HG03354 (cell line): ENCODE data around the gene NFKB2.

Source experiments
- ATAC-seq: cut with Tn5 transposase; IDR thresholded peaks from one replicate; pipeline ENCODE4 v1.9.1; 2021; ENCODE audit warnings: mild to moderate bottlenecking; ENCODE audit not compliant: unreplicated experiment, poor library complexity, severe bottlenecking

NFKB2 gene

DNA sequence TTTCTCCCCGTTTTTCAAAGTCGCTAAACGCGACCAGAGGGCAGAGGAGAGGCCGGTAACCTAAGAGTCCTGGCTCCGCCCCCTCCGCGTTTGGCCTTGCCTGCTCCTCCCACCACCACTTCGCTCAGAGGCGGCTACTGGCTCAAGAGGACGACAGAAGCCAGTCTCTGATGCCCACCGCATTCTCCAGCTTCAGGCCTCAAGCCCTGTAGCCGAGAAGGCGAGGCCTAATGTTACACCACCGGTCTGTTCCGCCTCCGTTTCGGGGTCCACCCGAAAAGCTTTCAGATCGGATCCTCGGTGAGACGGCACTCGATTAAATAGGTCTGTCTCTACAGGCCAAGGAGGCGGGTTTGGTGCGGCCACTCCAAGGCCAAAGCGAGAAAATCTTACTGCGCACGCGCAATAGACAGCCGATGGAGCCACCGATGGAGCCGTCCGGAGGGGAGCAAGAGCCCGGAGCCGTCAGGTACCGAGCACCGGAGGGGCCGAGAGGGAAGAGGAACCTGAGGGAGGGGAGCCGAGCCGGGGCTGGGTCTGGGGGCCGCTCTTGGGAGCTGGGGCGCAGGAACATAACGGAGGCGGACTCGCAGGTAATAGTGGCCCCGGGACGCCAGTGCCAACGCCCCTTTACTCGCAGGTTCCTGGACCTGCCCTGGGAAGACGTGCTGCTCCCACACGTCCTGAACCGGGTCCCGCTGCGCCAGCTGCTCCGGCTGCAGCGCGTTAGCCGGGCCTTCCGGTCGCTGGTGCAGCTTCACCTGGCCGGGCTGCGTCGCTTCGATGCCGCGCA, 25.4 kb downstream of the NFKB2 start, which contains the start of gene FBXL15:
Gene FBXL15, plus strand, starts transcription at position 123 of the 793 bp plus-strand sequence. Its CDS starts 294 bp downstream, at position 417.
- peak; percentile 77 for ATAC-seq

DNA sequence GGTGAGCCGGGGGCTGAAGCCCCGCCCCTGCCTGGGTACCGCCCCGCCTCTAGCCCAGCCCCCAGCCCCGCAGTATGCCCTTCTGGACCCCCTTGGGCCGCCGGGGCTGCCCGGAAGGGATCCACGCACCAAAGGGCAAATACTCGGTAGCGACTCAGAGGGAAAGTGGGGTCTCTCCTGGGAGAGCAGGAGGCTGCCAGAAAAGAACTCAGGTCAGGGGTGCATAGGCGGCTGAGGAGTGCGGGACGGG, 25.9 kb downstream of the NFKB2 start:
- ATAC-seq, result no peak

DNA sequence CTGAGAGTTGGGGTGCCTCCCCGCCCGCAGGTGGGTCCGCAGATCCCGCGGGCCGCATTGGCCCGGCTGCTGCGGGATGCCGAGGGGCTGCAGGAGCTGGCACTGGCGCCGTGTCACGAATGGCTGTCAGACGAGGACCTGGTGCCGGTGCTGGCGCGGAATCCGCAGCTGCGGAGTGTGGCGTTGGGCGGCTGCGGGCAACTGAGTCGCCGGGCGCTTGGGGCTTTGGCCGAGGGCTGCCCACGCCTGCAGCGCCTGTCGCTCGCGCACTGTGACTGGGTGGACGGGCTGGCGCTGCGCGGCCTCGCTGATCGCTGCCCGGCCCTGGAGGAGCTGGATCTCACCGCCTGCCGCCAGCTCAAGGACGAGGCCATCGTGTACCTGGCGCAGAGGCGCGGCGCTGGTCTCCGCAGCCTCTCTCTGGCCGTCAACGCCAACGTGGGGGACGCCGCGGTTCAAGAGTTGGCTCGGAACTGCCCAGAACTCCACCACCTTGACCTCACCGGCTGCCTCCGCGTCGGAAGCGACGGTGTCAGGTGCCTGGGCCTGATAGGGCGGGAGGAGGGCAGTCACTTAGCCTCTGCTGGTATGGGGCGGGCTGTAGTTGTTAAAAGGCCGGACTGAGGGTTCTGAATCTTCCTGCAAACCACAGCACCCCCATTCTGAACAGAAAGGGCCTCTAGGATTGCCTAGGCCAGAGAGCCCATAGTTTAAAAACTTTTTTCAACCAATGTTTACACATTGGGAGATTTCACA, 26.4 kb downstream of the NFKB2 start:
- no peak for ATAC-seq

DNA sequence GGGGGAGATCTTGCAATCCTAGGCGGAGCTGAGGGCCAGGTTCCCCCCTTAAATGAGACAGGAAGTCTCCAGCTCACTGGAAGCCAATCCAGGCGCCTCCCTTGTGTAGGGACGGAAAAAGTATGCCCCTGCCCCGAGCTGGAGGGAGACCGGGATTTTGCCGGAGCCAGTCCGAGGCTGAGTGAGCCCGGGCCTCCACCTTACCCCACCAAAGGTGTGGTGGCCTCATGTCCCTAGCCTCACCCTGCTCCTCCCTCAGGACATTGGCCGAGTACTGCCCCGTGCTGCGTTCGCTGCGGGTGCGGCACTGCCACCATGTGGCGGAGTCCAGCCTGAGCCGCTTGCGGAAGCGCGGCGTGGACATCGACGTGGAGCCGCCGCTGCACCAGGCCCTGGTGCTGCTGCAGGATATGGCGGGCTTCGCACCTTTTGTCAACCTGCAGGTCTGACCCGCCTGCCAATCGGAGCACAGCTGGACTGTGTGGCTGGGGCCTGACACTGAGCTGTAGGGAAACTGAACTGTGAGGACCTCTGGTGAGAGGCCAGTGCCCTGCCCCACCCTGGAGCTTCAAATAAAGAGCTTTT, 27.1 kb downstream of the NFKB2 start:
- no peak for ATAC-seq

DNA sequence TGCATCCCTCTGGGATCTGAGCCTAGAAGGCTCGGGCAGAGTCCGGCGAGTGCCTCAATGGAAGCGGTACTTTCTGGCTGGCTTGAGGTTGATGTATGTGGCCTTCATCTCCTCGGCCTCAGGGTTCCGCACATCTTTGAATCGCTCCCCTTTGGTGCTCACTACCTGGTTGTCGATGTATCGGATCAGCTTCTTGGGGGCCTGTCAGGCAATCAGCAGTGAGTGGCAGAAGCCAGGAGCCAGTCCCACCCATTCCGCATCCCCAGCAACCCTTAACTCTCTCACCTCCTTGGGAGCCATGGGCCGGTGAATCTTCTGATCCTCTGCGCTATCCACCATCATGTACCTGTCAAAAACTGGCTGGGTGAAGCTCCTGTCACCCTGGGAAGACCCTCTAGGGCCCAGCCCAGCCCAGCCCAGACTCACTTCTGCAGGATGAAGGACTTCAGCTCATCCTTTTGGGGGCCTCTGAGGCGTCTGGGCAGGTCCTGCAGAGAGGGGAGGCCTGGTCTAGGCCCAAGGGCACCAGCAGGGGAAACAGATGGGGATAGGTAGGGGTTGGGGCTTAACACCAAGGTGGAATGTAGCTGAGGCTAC, 28.0 kb downstream of the NFKB2 start:
- ATAC-seq, result no peak

DNA sequence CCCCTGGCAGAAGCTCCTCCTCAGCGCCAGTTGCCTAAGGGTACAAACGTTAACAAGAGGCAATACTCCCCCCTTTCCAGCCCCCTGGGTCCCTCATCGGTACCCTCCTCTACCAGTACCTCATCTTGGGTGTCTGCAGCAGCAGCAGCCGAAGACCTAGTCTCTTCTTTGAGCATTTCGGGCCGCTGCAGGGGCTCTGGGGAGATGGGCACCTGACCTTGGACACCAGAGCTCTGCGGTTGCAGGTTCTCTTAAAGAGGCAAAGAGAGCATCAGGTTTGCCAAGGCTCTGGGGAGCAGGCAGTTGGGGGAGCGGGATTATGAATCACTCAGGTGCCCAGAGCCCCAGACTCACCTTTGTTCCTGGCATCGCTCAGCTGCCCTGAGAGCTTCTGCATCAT, 28.6 kb downstream of the NFKB2 start:
- no peak for ATAC-seq

DNA sequence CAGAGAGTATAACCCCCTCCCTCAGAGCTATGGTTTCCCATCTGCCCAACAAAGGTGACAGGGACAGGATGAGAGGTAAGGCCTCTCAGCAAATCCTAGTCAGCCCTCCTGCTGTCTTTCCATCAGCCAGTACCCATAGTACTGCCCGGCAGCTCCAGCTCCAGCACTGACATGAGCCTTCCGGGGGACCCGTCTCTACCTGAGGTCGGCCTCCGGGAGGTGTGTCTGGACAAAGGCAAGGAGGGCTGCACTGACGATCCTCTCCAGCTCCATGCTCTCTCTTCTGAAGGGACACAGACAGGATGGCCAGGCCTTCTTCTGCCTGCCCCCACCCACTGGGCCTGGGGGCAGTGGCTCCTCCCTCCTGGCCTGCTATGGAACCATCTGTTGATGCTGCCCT, 29.4 kb downstream of the NFKB2 start:
- ATAC-seq, result no peak

DNA sequence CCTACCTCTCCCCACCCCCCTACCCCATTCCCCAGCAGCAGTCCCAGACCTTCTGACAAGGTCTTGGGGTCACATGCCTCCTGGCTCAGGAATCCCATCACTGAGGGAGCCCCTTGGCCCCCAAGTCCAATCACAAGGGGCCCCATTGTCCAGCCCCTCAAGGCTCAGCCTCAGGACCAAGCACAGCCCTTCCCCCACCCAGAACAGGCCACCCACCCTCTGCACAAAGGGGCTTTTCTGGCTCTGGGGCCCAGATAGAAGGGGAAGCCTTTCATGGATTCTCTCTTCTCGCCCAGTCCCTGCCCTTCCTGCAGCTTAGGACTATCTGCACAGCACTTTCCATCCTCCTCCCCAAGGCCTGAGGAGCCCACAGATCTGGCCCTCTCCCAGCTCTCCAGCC, 29.9 kb downstream of the NFKB2 start:
- ATAC-seq, result no peak

DNA sequence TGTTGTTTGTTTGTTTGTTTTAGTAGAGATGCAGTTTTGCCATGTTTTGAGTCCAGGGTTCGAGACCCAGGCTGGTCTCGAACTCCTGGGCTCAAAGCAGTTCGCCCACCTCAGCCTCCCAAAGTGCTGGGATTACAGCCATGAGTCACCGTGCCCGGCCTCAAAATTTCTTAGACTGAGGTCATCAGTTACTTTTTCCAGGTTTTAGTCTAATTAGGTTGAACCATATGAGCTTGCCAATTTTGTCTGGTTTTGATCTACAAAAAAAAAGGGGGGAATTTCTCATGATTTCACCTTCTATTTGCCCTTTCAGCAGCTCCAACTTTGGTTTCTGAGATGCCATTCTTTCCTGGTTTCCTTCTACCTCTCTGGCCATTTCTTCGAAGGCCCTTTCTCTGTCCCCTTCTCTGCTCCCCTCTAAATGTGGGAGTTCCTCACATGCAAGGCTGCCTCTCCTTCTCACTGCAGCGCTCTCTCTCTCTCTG, 31.3 kb downstream of the NFKB2 start:
- ATAC-seq, result no peak

DNA sequence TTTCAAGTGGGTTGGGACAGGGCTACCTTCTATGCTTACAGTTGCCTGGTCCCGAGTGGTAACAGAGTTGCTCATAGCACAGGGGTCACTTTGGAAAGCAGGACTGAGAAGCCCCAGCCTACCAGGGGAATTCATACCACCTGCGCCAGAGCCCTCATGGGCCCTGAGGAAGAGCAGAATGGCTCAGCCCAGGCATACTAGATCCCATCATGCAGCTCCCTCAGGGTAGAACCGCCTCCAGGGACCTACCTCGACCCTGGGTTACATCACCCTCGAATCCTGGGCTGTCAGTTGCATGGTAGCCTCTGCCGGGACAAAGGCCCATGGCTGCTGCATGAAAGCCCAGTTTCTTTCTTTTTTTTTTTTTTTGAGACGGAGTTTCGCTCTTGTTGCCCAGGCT, 34.0 kb downstream of the NFKB2 start:
- ATAC-seq, result no peak

DNA sequence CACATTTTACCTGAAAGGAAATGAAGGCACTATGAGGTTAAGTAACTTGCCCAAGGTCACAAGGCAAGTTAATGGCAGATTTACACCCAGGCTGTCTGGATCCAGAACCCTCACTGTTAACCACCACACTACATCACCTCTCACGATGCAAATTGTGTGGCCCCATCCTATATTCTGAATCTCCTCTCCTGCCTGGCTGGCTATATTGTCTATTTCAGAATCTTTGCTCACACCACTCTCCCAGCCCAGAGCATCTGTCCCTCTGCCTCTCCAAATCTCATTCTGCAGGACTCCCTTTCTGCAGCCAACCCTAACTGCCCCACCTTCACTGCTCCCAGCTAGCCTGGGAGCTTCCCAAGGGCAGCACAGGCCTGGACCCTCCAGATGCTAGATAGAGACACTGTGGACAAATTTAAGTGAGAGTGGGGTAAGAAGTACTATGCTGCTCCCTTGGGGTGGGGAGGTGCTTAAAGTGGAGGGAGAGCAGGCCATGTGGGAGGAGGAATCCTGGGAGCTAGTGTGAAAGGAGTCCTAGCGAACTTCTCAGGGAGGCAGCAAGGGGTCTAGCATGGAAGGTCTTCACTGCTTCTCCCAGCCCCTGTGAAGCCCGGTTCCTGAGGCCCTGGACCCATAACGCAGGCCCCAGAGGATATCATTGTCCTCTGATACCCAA, 36.1 kb downstream of the NFKB2 start:
- no peak for ATAC-seq

DNA sequence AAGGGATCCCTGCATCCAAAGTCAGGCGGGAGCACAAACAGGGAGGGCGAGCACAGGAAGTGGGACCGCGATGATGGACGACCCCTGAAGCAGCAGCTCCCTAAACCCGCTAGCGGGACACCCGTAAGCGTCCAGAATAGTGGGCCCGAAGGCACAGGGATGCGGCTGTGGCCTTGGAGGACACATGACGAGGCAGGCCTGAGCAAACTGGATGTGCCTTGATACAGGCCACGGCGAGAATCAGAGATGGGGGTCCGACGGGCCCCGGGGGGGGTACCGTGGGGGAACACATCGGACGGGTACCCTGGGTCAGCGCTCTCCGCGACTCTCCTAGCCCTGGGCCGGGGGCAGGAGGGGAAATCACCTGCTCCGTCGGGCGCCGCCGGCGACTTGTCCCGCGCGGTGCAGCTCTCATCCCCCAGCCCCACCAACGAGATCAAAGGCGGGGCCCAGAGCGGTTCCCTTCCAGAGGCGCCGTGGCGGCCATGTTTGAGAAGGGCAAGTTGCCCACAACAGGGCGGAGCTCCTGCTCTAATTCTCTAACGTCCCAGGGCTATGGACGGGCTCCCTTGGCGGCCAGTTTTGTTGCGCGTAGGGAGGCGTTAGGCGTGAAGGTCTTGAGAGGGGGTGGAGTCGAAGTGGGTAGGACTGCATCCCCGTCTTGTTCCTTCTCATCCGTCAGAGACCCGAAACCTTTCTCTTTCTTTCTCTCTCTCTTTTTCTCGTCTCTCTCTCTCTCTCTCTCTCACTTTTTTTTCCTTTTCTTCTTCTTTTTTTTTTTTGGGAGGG, 36.9 kb downstream of the NFKB2 start, which contains the start of gene CUEDC2:
Gene CUEDC2, minus strand, starts transcription at position 413 of the 789 bp plus-strand sequence. CDS start 7,386 bp downstream, outside the sequence.
- ATAC-seq, result peak; percentile 89

DNA sequence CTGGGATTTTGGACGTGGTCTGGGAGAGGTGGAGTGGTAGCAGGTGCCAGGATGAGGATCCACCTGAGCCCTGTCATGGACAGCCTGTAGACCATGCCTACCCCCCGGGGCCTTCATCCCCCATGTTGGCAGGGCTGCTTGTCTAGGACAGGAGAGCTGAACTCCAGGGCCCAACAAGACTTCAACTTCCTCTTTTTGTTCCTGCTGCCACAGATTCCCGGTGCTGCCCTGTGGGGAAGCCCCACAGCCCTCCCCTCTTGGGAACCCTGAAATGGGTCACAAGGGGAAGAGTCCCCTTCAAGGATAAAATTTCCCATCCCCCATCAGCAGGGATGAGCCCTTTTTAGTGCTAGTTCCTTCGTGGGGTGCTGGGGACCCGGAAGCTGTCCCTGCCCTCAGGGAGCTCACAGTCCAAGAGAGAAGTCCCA, 38.1 kb downstream of the NFKB2 start:
- ATAC-seq, result no peak

DNA sequence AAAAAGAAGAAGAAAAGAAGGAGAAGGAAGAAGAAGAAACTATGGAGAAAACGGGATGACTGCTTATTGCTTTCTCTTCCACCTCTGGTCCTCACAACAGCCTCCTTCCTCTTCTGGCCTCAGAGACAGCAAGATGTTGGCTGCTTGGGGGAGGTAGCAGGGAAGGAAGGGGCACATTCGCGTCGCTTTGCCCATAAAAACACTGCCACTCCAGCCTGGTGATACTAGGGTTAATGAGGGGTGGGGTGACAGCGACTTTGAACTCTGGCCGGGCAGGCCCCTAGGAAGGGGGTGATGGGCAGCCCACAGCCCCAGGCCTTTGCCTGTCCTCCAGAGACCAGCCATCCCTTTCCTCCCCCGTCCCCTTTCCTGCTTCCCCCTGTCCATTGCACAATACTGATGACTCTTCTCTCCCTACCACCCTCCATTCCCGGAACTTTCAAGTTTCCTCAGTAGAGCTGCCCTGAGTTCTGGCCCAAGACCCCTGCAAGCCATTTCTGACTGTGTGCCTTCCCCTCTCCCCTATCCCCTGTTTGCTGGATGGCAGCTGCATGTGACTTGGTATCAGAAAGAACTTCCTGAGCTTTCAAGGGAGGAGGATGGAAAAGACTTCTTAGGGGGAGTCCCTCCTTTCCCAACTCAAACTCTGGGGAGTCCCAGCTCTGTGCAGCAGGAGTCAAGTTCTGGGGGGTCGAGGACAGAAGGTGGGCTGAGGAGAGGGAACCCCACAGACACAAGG, 39.1 kb downstream of the NFKB2 start:
- no peak for ATAC-seq

DNA sequence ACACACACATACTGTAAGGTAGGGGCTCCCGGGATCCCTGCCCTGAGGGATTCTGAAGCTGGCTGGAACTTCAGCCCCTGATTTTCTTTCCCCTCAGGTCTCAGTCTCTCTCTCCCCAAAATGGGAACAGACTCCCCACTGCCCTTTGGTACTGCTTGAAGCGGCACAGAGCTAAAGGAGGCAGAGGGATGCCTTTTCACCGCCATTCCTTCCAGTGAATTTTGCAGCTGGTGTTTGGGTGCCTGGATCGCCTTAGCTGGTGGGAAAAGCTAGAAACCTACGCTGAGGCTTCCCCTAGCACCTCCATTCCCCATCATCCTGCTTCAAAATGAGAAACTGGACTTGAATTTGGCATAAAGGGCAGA, 39.6 kb downstream of the NFKB2 start:
- ATAC-seq, result no peak

DNA sequence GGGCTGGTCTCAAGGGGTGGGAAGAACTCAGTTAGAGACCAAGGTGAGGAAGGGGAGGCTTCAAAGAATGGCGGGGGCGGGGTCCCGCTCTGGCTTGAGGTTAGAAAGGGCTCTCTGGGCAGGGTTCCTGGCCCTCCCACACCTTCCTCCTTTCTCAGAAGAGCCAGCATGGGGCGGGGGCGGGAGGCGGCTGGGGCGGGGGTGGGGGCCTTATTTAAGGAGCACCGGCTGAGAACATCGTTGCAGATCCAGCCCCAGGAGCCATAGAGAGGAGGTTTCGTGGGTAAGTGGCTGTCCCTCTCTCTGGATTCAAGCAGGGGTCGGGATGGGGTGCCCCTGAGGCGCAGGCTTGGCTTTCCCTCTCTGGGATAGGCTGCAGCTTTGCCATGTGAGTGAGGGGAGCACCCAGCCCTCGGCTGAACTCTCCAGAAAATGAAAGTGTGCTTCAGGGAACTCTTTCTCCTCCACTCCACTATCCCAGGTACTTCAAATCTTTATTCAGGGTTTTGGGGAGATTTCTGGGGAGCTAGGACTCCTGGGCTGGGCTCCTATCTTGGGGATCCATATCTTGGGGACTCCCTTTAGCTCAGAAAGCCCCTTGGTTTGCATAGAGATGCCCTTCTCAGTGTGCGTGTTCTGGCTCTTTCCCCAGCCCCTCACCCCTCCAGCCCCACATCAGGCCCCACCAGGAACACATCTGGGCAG, 40.2 kb downstream of the NFKB2 start:
- ATAC-seq, result no peak

DNA sequence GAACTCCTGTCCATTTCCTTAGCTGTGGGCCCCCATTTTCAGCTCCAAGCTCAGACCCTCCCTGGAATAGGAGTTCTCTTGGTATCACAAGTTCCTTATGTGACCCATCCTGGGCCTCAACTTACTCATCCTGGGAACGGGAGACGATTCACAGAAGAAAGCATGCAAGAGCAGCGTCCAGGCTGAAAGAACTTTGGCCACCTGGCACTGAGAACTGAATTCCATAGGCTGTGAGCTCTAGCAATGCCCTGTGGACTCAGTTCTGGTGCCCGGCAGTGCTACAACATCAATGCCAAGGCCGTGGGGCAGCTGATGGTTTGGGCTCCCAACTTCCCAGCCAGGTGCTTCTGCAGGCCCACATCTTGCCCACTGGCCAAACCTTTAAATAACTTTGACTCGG, 40.8 kb downstream of the NFKB2 start:
- ATAC-seq, result no peak

DNA sequence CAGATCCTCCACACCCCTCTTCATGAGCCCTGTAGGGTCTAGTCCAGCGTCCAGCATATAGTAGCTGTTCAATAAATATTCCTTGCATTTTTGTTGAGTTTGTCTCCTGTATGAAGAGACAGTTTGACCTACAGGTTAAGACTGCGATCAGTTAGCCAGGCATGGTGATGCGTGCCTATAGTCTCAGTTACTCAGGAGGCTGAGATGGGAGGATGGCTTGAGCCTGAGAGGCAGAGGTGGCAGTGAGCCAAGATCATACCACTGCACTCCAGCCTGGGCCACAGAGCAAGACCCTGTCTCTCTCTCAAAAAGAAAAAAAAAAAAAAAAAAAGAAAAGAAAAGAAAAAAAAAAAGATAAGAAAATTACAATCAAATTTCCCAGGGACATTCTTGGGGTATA, 42.0 kb downstream of the NFKB2 start:
- ATAC-seq, result no peak
